Endothelial cell of umbilical vein (primary cell): ENCODE results near the gene KYAT1. TPM values are rescaled to one million over a fixed set of nuclear protein-coding genes. Genes with fewer than 3 reads are reported as not detected.

Source experiments
- BruUV-seq: library from RNA; stranded (reverse); fragments of 400-500 nt; replicated peaks from 2 replicates; lab custom pipeline; 2021; lab: Mats Ljungman, UMichigan
- CTCF ChIA-PET: fragments of 300-600, 350-600 bp; sonication (Branson Sonifier 250); formaldehyde crosslinking; loops from one replicate; lab custom pipeline; 2021; ENCODE audit warnings: antibody characterized with exemption, inconsistent platforms; lab: Charles Lee
- POLR2A ChIA-PET: fragments of 300-600, 350-600 bp; sonication (Branson Sonifier 250); formaldehyde crosslinking; loops from one replicate; lab custom pipeline; 2021; ENCODE audit warnings: antibody characterized with exemption, inconsistent platforms; lab: Charles Lee
- DNase-seq: peaks from one replicate; pipeline ENCODE4 v3.0.0-alpha.2; 2011; ENCODE audit warnings: low read depth, low spot score
- FAIRE-seq: peaks from 2 replicates; lab custom pipeline; 2011; peaks lifted over from hg19 to GRCh38; lab: Jason Lieb, UNC
- H2AFZ ChIP-seq: 2 replicates; pipeline ENCODE4 v1.6.0; 2012; ENCODE audit warnings: low read depth, low read length, control low read depth, inconsistent platforms
- H3K27ac ChIP-seq: 2 replicates; pipeline ENCODE4 v1.5.1; 2011; ENCODE audit warnings: low read depth, mild to moderate bottlenecking, control low read depth, low read length, moderate library complexity; ENCODE audit not compliant: insufficient read depth
- H3K27me3 ChIP-seq, 2 experiments: 2 replicates each; pipeline versions ENCODE4 v1.6.0 to v1.6.1; 2011; ENCODE audit warnings: low read length in 2 of 2, mixed read lengths in 1 of 2; ENCODE audit not compliant: control insufficient read depth in 2 of 2, insufficient read depth in 2 of 2
- H3K36me3 ChIP-seq, 2 experiments: 2 replicates in 1 of 2; 3 replicates in 1 of 2; pipeline ENCODE4 v1.5.1; 2011; ENCODE audit warnings: low read length in 2 of 2, mild to moderate bottlenecking in 1 of 2, moderate library complexity in 1 of 2; ENCODE audit not compliant: control insufficient read depth in 2 of 2, insufficient read depth in 2 of 2; ENCODE audit errors: extremely low read depth in 1 of 2
- H3K4me1 ChIP-seq: 3 replicates; pipeline ENCODE4 v1.5.1; 2011; ENCODE audit warnings: mild to moderate bottlenecking, low read length; ENCODE audit not compliant: control insufficient read depth, insufficient read depth; ENCODE audit errors: extremely low read depth
- H3K4me2 ChIP-seq: 2 replicates; pipeline ENCODE4 v1.6.1; 2011; ENCODE audit warnings: low read length, control low read depth, mixed read lengths; ENCODE audit not compliant: insufficient read depth
- H3K4me3 ChIP-seq, 3 experiments: fragments of 200-600 bp in 1 of 3; sonication (generic), shearing (Covaris generic) in 1 of 3; replicated peaks in 1 of 3; 2 replicates each; pipeline ENCODE4 v1.5.1; 2011 to 2016; ENCODE audit warnings: control low read depth in 3 of 3, low read length in 3 of 3, mild to moderate bottlenecking in 2 of 3, inconsistent platforms in 1 of 3, low read depth in 1 of 3, moderate library complexity in 1 of 3; ENCODE audit not compliant: insufficient read depth in 1 of 3
- H3K79me2 ChIP-seq: 2 replicates; pipeline ENCODE4 v1.6.0; 2012; ENCODE audit warnings: low read length, inconsistent platforms; ENCODE audit not compliant: control insufficient read depth, insufficient read depth
- H3K9ac ChIP-seq: replicated peaks from 2 replicates; pipeline ENCODE3; 2011; ENCODE audit warnings: low read length, control low read depth; ENCODE audit not compliant: insufficient read depth; ENCODE audit errors: extremely low read depth
- H3K9me1 ChIP-seq: replicated peaks from 3 replicates; pipeline ENCODE4 v1.6.0; 2011; ENCODE audit warnings: mild to moderate bottlenecking, low read length; ENCODE audit not compliant: control insufficient read depth, insufficient read depth; ENCODE audit errors: extremely low read depth
- H3K9me3 ChIP-seq: replicated peaks from 2 replicates; pipeline ENCODE4 v1.5.1; 2012; ENCODE audit warnings: low read length, inconsistent platforms; ENCODE audit not compliant: control insufficient read depth, insufficient read depth
- H4K20me1 ChIP-seq: replicated peaks from 2 replicates; pipeline ENCODE3; 2011; ENCODE audit warnings: mild to moderate bottlenecking, low read length; ENCODE audit not compliant: control insufficient read depth, insufficient read depth; ENCODE audit errors: extremely low read depth
- CTCF ChIP-seq, 2 donors: IDR thresholded peaks; 1 replicate in 1 of 2; 2 replicates in 1 of 2; pipeline ENCODE4 v1.5.1; 2011; ENCODE audit warnings: low read length in 2 of 2, mild to moderate bottlenecking in 2 of 2, moderate library complexity in 2 of 2, control low read depth in 1 of 2, inconsistent platforms in 1 of 2, low read depth in 1 of 2; ENCODE audit not compliant: insufficient read depth in 1 of 2; ENCODE audit errors: extremely low read depth in 1 of 2
- EZH2 ChIP-seq: IDR thresholded peaks from 2 replicates; pipeline ENCODE4 v1.6.1; 2012; ENCODE audit warnings: borderline replicate concordance, low read depth, mild to moderate bottlenecking, moderate library complexity, low read length, inconsistent platforms; ENCODE audit not compliant: severe bottlenecking
- FOS ChIP-seq: IDR thresholded peaks from 2 replicates; pipeline ENCODE4 v1.6.1; 2011; ENCODE audit warnings: mild to moderate bottlenecking, low read length, moderate library complexity, borderline replicate concordance; ENCODE audit not compliant: insufficient read depth
- GATA2 ChIP-seq: IDR thresholded peaks from 2 replicates; pipeline ENCODE4 v1.7.0; 2011; ENCODE audit warnings: low read depth, mild to moderate bottlenecking, moderate library complexity, mixed read lengths, low read length; ENCODE audit not compliant: insufficient read length, insufficient read depth
- JUN ChIP-seq: IDR thresholded peaks from 2 replicates; pipeline ENCODE4 v1.6.1; 2011; ENCODE audit warnings: borderline replicate concordance, low read depth; ENCODE audit not compliant: insufficient read length, insufficient read depth
- MAX ChIP-seq: IDR thresholded peaks from 2 replicates; pipeline ENCODE4 v1.6.1; 2011; ENCODE audit not compliant: insufficient read depth, insufficient read length
- MYC ChIP-seq: IDR thresholded peaks from one replicate; pipeline ENCODE4 v1.6.1; 2011; ENCODE audit warnings: mild to moderate bottlenecking, low read depth, low read length
- POLR2A ChIP-seq: IDR thresholded peaks from 2 replicates; pipeline ENCODE4 v1.6.1; 2012; ENCODE audit warnings: low read depth, mild to moderate bottlenecking, control low read depth, low read length
- POLR2AphosphoS5 ChIP-seq: IDR thresholded peaks from 2 replicates; pipeline ENCODE4 v1.6.1; 2012; ENCODE audit warnings: low read depth, mild to moderate bottlenecking, control low read depth, low read length, moderate library complexity; ENCODE audit not compliant: insufficient read depth
- dilution Hi-C: fragments of 300-500 bp; cut with MboI; formaldehyde crosslinking; loops from one replicate; pipeline ENCODE4 v1.15.0; 2019; ENCODE audit warnings: low sequenced_read_pairs; ENCODE audit not compliant: extremely low pct_ligation_motif_present
- intact Hi-C: fragments of 100-400 bp; cut with micrococcal nuclease; formaldehyde crosslinking; loops from one replicate; pipeline ENCODE4 v1.10.0; 2022
- polyA plus RNA-seq, 4 experiments: library from polyadenylated mRNA; depleted of rRNA in 3 of 4; stranded (reverse) in 3 of 4; unstranded in 1 of 4; fragments of >200 nt; gene quantifications; 2 replicates each; pipeline versions ENCODE4 v1.2.1 to v1.2.3, GENCODE V29; 2011 to 2012; ENCODE audit warnings: missing spikeins in 1 of 4
- total RNA-seq: library from RNA; stranded (reverse); gene quantifications from 2 replicates; pipeline ENCODE4 v1.2.3, GENCODE V29; 2021

KYAT1 gene
- total and polyA plus RNA-seq, 2 donors (not counting 3 experiments of a cell fraction or from before 2014, with no cell fraction given) = 7.2 to 9.6 TPM

- H3K9me1 ChIP-seq = no peaks in the 10 kb centered on the region
- POLR2A ChIA-PET = interaction anchor here (1.0 to 1.7 kb wide), 3 partner anchors 20 to 34 kb away, joined by 3 to 8 read pairs (median 6); no protein-coding TSS in a partner anchor
- peaks cover 21 to 41% of the 10 kb centered on the region in 2 experiments for H3K36me3 ChIP-seq
- no peaks in the 10 kb centered on the region for H3K9me3 ChIP-seq
- intact Hi-C loops = no loop called here
- FAIRE-seq (peak; percentile 99), DNase-seq (peak; percentile 82)
- H3K79me2 ChIP-seq = peaks cover 76% of the 10 kb centered on the region
- TF ChIP-seq EZH2 = no peak
- no peak for TF ChIP-seq POLR2A
- no peak for TF ChIP-seq MAX
- peak; percentile 49 for TF ChIP-seq JUN
- no peak for TF ChIP-seq GATA2
- peak; percentile 69 for TF ChIP-seq POLR2AphosphoS5
- no peak for TF ChIP-seq MYC
- TF ChIP-seq CTCF (IDR thresholded peaks at IDR 0.05; ENCODE audit: extremely low read depth in 1 of 2, insufficient read depth in 1 of 2, low read depth in 1 of 2, low read length in 2 of 2) = no peak
- peak; percentile 79 for TF ChIP-seq FOS
- H3K27me3 ChIP-seq = no peaks in the 10 kb centered on the region
- H3K4me1 ChIP-seq = peaks cover 65% of the 10 kb centered on the region
- BruUV-seq = no TSS peak
- H3K27ac ChIP-seq = peak overlapping the region; percentile 94
- H2AFZ ChIP-seq = no peak overlapping the region
- peak overlapping the region; percentile 63 for H3K9ac ChIP-seq
- H3K4me3 ChIP-seq = no peak overlapping the region
- CTCF ChIA-PET = interaction anchor here (0.6 to 2.6 kb wide), 7 partner anchors 14 to 116 kb away, joined by 3 to 8 read pairs (median 5); partner anchors contain the start of gene SH3GLB2
- H4K20me1 ChIP-seq = no peaks in the 10 kb centered on the region
- H3K4me2 ChIP-seq = peak overlapping the region; percentile 54
- dilution Hi-C loops = no loop called here
Measured at GRCh38 chr9:128912270-128912853, 30.6 kb upstream of the KYAT1 start.
